HepG2 (cell line): ENCODE measurements around the gene ECHS1. TPM values are rescaled to one million over a fixed set of nuclear protein-coding genes. Genes with fewer than 3 reads are reported as not detected.
A peak's percentile ranks its signal among the peaks of the same experiment; 100 is the strongest.

Experiments
- CBX2 ChIP-seq, 2 experiments: fragments of 200-600 bp in 1 of 2; sonication (generic); formaldehyde crosslinking in 1 of 2; IDR thresholded peaks; 2 replicates each; pipeline versions ENCODE4 v1.7.0 to v1.8.1; 2018 to 2022; ENCODE audit warnings: low read depth in 2 of 2, low read length in 1 of 2, mild to moderate bottlenecking in 1 of 2, missing genetic modification reagents in 1 of 2
- HNRNPH1 ChIP-seq: fragments of 200-400 bp; formaldehyde crosslinking; optimal IDR thresholded peaks from 2 replicates; pipeline ENCODE3; 2017; ENCODE audit warnings: mild to moderate bottlenecking, low read depth, low read length
- HOMEZ ChIP-seq: IDR thresholded peaks from 2 replicates; pipeline ENCODE4 v1.6.1; 2016; ENCODE audit warnings: low read depth
- IRX3 ChIP-seq: sonication (generic); formaldehyde crosslinking; IDR thresholded peaks from 2 replicates; pipeline ENCODE4 v1.8.1; 2023; ENCODE audit warnings: mild to moderate bottlenecking, low read depth, missing genetic modification reagents, borderline replicate concordance
- MEIS1 ChIP-seq: sonication (generic); formaldehyde crosslinking; IDR thresholded peaks from 2 replicates; pipeline ENCODE4 v1.9.0; 2021; ENCODE audit warnings: mild to moderate bottlenecking, missing genetic modification reagents, moderate library complexity, borderline replicate concordance
- MIER3 ChIP-seq: IDR thresholded peaks from 2 replicates; pipeline ENCODE4 v1.6.1; 2016; ENCODE audit warnings: missing compliant biosample characterization, borderline replicate concordance
- NFE2 ChIP-seq: sonication (generic); formaldehyde crosslinking; IDR thresholded peaks from 2 replicates; pipeline ENCODE4 v1.4.0; 2020; ENCODE audit warnings: missing genetic modification reagents
- NFE2L1 ChIP-seq: sonication (generic); formaldehyde crosslinking; IDR thresholded peaks from 2 replicates; pipeline ENCODE4 v1.4.0; 2020; ENCODE audit warnings: missing genetic modification reagents, mild to moderate bottlenecking, borderline replicate concordance
- RBAK ChIP-seq: sonication (generic); formaldehyde crosslinking; IDR thresholded peaks from 2 replicates; pipeline ENCODE4 v1.5.1; 2020; ENCODE audit warnings: mild to moderate bottlenecking, missing genetic modification reagents
- ZNF280D ChIP-seq: sonication (generic); formaldehyde crosslinking; IDR thresholded peaks from 2 replicates; pipeline ENCODE4 v1.5.1; 2020; ENCODE audit warnings: mild to moderate bottlenecking, missing genetic modification reagents
- ZNF441 ChIP-seq: sonication (generic); formaldehyde crosslinking; IDR thresholded peaks from 2 replicates; pipeline ENCODE4 v1.7.0; 2021; ENCODE audit warnings: missing genetic modification reagents, borderline replicate concordance
- ZNF556 ChIP-seq: sonication (generic); formaldehyde crosslinking; IDR thresholded peaks from 2 replicates; pipeline ENCODE4 v1.4.0; 2020; ENCODE audit warnings: mild to moderate bottlenecking, missing genetic modification reagents, borderline replicate concordance
- ZNF768 ChIP-seq: sonication (generic); formaldehyde crosslinking; IDR thresholded peaks from 2 replicates; pipeline ENCODE4 v1.4.0; 2020; ENCODE audit warnings: missing genetic modification reagents
- polyA plus RNA-seq, 8 experiments: library from polyadenylated mRNA; depleted of rRNA in 3 of 8; stranded (reverse) in 7 of 8; unstranded in 1 of 8; fragments of >200 nt; fragmentation: Illumina TruSeq in 4 of 8; extraction: Trizol in 4 of 8; gene quantifications; 2 replicates each; pipeline versions ENCODE4 v1.2.1 to v1.2.3, GENCODE V29; 2011 to 2016; ENCODE audit warnings: low read depth in 4 of 8, missing spikeins in 1 of 8, mixed read lengths in 1 of 8; ENCODE audit not compliant: insufficient read depth in 1 of 8
- total RNA-seq, 5 experiments: library from RNA; depleted of rRNA; stranded (reverse); fragments of >200 nt; fragmentation: Illumina TruSeq; extraction: Trizol; gene quantifications; 2 replicates each; pipeline ENCODE4 v1.2.3, GENCODE V29; 2016; ENCODE audit warnings: low read depth in 1 of 5
- TF ChIP-seq, protein P1 (sequence below): sonication (generic); formaldehyde crosslinking; IDR thresholded peaks from 2 replicates; pipeline ENCODE4 v1.4.0; 2020; ENCODE audit warnings: missing genetic modification reagents
- TF ChIP-seq, protein P2 (sequence below): sonication (generic); formaldehyde crosslinking; IDR thresholded peaks from 2 replicates; pipeline ENCODE4 v1.9.0; 2022; ENCODE audit warnings: missing genetic modification reagents, mild to moderate bottlenecking, borderline replicate concordance
- TF ChIP-seq, protein P3 (sequence below): sonication (generic); formaldehyde crosslinking; IDR thresholded peaks from 2 replicates; pipeline ENCODE4 v1.4.0; 2020; ENCODE audit warnings: missing genetic modification reagents
- TF ChIP-seq, protein P4 (sequence below): sonication (generic); formaldehyde crosslinking; IDR thresholded peaks from 2 replicates; pipeline ENCODE4 v1.5.0; 2020; ENCODE audit warnings: missing genetic modification reagents

Gene ECHS1
- total and polyA plus RNA-seq, 2 of the 13 experiments (the other 11 are each of a cell fraction or from before 2014, with no cell fraction given): 32.7 to 195 TPM

DNA sequence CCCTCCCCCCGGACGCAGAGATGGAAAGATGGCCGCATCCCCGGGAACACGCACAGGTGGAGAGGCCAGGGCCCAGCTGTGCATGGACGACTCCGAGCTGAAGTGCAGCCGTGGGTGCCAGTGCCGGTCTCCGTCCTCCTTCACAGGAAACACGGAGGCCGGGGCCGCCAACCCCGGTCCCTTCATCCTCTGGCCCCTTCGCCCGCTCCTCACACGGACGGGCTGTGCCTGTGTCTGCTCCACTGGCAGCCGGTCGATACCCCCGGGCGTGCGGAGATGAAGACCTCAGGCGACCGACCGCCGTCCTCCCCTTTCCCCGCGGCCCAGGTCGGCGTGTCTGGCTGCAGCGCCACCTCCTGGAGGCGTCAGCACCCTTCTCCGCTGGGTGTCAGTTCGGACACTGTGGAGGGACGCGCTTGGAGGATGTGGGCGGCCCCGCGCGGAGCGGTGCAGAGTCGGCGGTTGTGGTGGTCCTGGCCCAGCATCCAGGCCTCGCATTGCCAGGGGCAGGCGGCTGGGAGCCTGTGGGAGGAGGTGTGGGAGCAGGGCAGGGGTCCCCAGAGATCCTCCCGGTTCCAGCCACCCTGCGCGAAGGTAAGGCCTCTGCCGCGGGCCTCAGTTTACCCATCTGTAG lies 54.5 kb downstream of the ECHS1 start (continued):
- TF ChIP-seq, protein P1, sequence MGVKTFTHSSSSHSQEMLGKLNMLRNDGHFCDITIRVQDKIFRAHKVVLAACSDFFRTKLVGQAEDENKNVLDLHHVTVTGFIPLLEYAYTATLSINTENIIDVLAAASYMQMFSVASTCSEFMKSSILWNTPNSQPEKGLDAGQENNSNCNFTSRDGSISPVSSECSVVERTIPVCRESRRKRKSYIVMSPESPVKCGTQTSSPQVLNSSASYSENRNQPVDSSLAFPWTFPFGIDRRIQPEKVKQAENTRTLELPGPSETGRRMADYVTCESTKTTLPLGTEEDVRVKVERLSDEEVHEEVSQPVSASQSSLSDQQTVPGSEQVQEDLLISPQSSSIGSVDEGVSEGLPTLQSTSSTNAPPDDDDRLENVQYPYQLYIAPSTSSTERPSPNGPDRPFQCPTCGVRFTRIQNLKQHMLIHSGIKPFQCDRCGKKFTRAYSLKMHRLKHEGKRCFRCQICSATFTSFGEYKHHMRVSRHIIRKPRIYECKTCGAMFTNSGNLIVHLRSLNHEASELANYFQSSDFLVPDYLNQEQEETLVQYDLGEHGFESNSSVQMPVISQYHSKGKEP (CRISPR knock-in tag): no peak
- TF ChIP-seq IRX3 (CRISPR knock-in tag): no peak
- 0 out of 2 replicates have a peak, but pooled peaks have one; percentile 41 for TF ChIP-seq ZNF280D (CRISPR knock-in tag)
- TF ChIP-seq HNRNPH1: no peak
- peak; percentile 48; the same call in 1 of the 2 replicates for TF ChIP-seq ZNF768 (CRISPR knock-in tag)
- peak; percentile 75; the same call in 1 of the 2 replicates for TF ChIP-seq ZNF441
- no peak for TF ChIP-seq HOMEZ (CRISPR knock-in tag)
- TF ChIP-seq, protein P2, sequence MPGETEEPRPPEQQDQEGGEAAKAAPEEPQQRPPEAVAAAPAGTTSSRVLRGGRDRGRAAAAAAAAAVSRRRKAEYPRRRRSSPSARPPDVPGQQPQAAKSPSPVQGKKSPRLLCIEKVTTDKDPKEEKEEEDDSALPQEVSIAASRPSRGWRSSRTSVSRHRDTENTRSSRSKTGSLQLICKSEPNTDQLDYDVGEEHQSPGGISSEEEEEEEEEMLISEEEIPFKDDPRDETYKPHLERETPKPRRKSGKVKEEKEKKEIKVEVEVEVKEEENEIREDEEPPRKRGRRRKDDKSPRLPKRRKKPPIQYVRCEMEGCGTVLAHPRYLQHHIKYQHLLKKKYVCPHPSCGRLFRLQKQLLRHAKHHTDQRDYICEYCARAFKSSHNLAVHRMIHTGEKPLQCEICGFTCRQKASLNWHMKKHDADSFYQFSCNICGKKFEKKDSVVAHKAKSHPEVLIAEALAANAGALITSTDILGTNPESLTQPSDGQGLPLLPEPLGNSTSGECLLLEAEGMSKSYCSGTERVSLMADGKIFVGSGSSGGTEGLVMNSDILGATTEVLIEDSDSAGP (CRISPR knock-in tag): peak; percentile 76; the same call in 1 of the 2 replicates
- TF ChIP-seq CBX2 (IDR thresholded peaks at IDR 0.05; ENCODE audit: low read depth, low read length): no peak
- no peak for TF ChIP-seq CBX2 (CRISPR knock-in tag; IDR thresholded peaks at IDR 0.05; ENCODE audit: low read depth)
- TF ChIP-seq NFE2L1 (CRISPR knock-in tag): 0 out of 2 replicates have a peak, but pooled peaks have one; percentile 32
- TF ChIP-seq NFE2 (CRISPR knock-in tag): no peak
- no peak for TF ChIP-seq MEIS1
- TF ChIP-seq RBAK (CRISPR knock-in tag): no peak
- TF ChIP-seq, protein P3, sequence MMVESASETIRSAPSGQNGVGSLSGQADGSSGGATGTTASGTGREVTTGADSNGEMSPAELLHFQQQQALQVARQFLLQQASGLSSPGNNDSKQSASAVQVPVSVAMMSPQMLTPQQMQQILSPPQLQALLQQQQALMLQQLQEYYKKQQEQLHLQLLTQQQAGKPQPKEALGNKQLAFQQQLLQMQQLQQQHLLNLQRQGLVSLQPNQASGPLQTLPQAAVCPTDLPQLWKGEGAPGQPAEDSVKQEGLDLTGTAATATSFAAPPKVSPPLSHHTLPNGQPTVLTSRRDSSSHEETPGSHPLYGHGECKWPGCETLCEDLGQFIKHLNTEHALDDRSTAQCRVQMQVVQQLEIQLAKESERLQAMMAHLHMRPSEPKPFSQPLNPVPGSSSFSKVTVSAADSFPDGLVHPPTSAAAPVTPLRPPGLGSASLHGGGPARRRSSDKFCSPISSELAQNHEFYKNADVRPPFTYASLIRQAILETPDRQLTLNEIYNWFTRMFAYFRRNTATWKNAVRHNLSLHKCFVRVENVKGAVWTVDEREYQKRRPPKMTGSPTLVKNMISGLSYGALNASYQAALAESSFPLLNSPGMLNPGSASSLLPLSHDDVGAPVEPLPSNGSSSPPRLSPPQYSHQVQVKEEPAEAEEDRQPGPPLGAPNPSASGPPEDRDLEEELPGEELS: 0 out of 2 replicates have a peak, but pooled peaks have one; percentile 8
- TF ChIP-seq MIER3 (CRISPR knock-in tag): no peak
- peak; percentile 76; the same call in 1 of the 2 replicates for TF ChIP-seq ZNF556 (CRISPR knock-in tag)
- TF ChIP-seq, protein P4, sequence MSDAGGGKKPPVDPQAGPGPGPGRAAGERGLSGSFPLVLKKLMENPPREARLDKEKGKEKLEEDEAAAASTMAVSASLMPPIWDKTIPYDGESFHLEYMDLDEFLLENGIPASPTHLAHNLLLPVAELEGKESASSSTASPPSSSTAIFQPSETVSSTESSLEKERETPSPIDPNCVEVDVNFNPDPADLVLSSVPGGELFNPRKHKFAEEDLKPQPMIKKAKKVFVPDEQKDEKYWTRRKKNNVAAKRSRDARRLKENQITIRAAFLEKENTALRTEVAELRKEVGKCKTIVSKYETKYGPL (CRISPR knock-in tag): no peak
